WTC11 (cell line): ENCODE data around the gene SEC16B.

Source experiments
- AFF4 ChIP-seq: sonication (generic); formaldehyde crosslinking; IDR thresholded peaks from 2 replicates; pipeline ENCODE4 v1.8.1; 2023; ENCODE audit warnings: mild to moderate bottlenecking, missing genetic modification reagents, borderline replicate concordance
- ATF1 ChIP-seq: sonication (generic); formaldehyde crosslinking; IDR thresholded peaks from 2 replicates; pipeline ENCODE4 v1.8.1; 2023; ENCODE audit warnings: mild to moderate bottlenecking, moderate library complexity, missing genetic modification reagents
- CBFB ChIP-seq: sonication (generic); formaldehyde crosslinking; IDR thresholded peaks from 2 replicates; pipeline ENCODE4 v1.8.1; 2022; ENCODE audit warnings: mild to moderate bottlenecking, low read depth, missing genetic modification reagents
- CTCF ChIP-seq: fragments of 200-600 bp; IDR thresholded peaks from 2 replicates; pipeline ENCODE4 v1.8.0; 2022; ENCODE audit warnings: antibody characterized with exemption
- ELF4 ChIP-seq: sonication (generic); formaldehyde crosslinking; IDR thresholded peaks from 2 replicates; pipeline ENCODE4 v1.8.1; 2022; ENCODE audit warnings: low read depth, mild to moderate bottlenecking, moderate library complexity, missing genetic modification reagents
- ESRRA ChIP-seq: sonication (generic); formaldehyde crosslinking; IDR thresholded peaks from 2 replicates; pipeline ENCODE4 v1.8.1; 2022; ENCODE audit warnings: mild to moderate bottlenecking, missing genetic modification reagents, borderline replicate concordance
- FOXJ3 ChIP-seq: sonication (generic); formaldehyde crosslinking; IDR thresholded peaks from 2 replicates; pipeline ENCODE4 v1.9.0; 2021; ENCODE audit warnings: missing genetic modification reagents, mild to moderate bottlenecking, borderline replicate concordance
- OVOL2 ChIP-seq: fragments of 250-450 bp; sonication (Bioruptor Pico); IDR thresholded peaks from 2 replicates; pipeline ENCODE4 v1.9.0; 2021; ENCODE audit warnings: mild to moderate bottlenecking, borderline replicate concordance
- RORB ChIP-seq: fragments of 250-450 bp; sonication (Bioruptor Pico); IDR thresholded peaks from 2 replicates; pipeline ENCODE4 v1.9.0; 2021; ENCODE audit warnings: mild to moderate bottlenecking
- TEAD4 ChIP-seq: sonication (generic); formaldehyde crosslinking; IDR thresholded peaks from 2 replicates; pipeline ENCODE4 v1.8.0; 2022; ENCODE audit warnings: mild to moderate bottlenecking, missing genetic modification reagents
- ZNF121 ChIP-seq: sonication (generic); formaldehyde crosslinking; IDR thresholded peaks from 2 replicates; pipeline ENCODE4 v1.8.0; 2023; ENCODE audit warnings: missing genetic modification reagents

GRCh38 chr1:177983482-177984135 lies 13.8 kb upstream of the SEC16B start:
- no peak for TF ChIP-seq CBFB (CRISPR knock-in tag)
- TF ChIP-seq ZNF121 (CRISPR knock-in tag), result no peak
- TF ChIP-seq CTCF, result no peak
- no peak for TF ChIP-seq TEAD4 (CRISPR knock-in tag)
- no peak for TF ChIP-seq OVOL2 (CRISPR knock-in tag)
- no peak for TF ChIP-seq RORB
- TF ChIP-seq AFF4, result no peak
- no peak for TF ChIP-seq ATF1
- TF ChIP-seq ELF4 (CRISPR knock-in tag), result no peak
- TF ChIP-seq ESRRA, result no peak
- TF ChIP-seq FOXJ3 (CRISPR knock-in tag), result no peak
